Measurements from ENCODE around the gene PHTF1.
A peak's percentile ranks its signal among the peaks of the same experiment; 100 is the strongest.

The PHTF1 gene

GRCh38 chr1:113759333-113760101, at the start of gene PHTF1:
Gene PHTF1 (minus strand): TSS chr1:113759486. CDS start chr1:113758703, 783 bp downstream.
- peak; percentile 7 to 32 for DNase-seq (ENCODE audit: low read depth in 2 of 2, low spot score in 1 of 2)

GRCh38 chr1:113808450-113809195, 49.3 kb upstream of the PHTF1 start:
- DNase-seq (ENCODE audit: low read depth in 2 of 2, low spot score in 1 of 2): no peak

- no peak for DNase-seq (ENCODE audit: low read depth in 2 of 2, low spot score in 1 of 2)
These were observed 46.4 kb upstream of the PHTF1 start for GRCh38 chr1:113805639-113806038.

GRCh38 chr1:113805256-113805531, 45.9 kb upstream of the PHTF1 start:
- DNase-seq (ENCODE audit: low read depth in 2 of 2, low spot score in 1 of 2): no peak

GRCh38 chr1:113804421-113805255, 45.4 kb upstream of the PHTF1 start:
- DNase-seq (ENCODE audit: low read depth in 2 of 2, low spot score in 1 of 2): no peak

- no peak for DNase-seq (ENCODE audit: low read depth in 2 of 2, low spot score in 1 of 2)
These were observed 43.2 kb upstream of the PHTF1 start for GRCh38 chr1:113802367-113803007.

GRCh38 chr1:113800487-113800886, 41.2 kb upstream of the PHTF1 start:
- DNase-seq (ENCODE audit: low read depth in 2 of 2, low spot score in 1 of 2): no peak

- DNase-seq (ENCODE audit: low read depth in 2 of 2, low spot score in 1 of 2): no peak
These were observed 38.2 kb upstream of the PHTF1 start for GRCh38 chr1:113797472-113797871.

- no peak for DNase-seq (ENCODE audit: low read depth in 2 of 2, low spot score in 1 of 2)
These were observed 34.9 kb upstream of the PHTF1 start for GRCh38 chr1:113793878-113794834.

GRCh38 chr1:113792986-113793385, 33.7 kb upstream of the PHTF1 start:
- DNase-seq (ENCODE audit: low read depth in 2 of 2, low spot score in 1 of 2): no peak

GRCh38 chr1:113792471-113792870, 33.2 kb upstream of the PHTF1 start:
- no peak for DNase-seq (ENCODE audit: low read depth in 2 of 2, low spot score in 1 of 2)

- DNase-seq (ENCODE audit: low read depth in 2 of 2, low spot score in 1 of 2): no peak
These were observed 29.5 kb upstream of the PHTF1 start for GRCh38 chr1:113788802-113789201.

- DNase-seq (ENCODE audit: low read depth in 2 of 2, low spot score in 1 of 2): no peak
These were observed 28.4 kb upstream of the PHTF1 start for GRCh38 chr1:113787663-113788062.

- DNase-seq (ENCODE audit: low read depth in 2 of 2, low spot score in 1 of 2): no peak
These were observed 26.8 kb upstream of the PHTF1 start for GRCh38 chr1:113786069-113786468.

GRCh38 chr1:113784104-113784779, 25.0 kb upstream of the PHTF1 start:
- DNase-seq (ENCODE audit: low read depth in 2 of 2, low spot score in 1 of 2): no peak

- DNase-seq (ENCODE audit: low read depth in 2 of 2, low spot score in 1 of 2): no peak
These were observed 24.2 kb upstream of the PHTF1 start for GRCh38 chr1:113783254-113784103.

GRCh38 chr1:113782406-113782805, 23.1 kb upstream of the PHTF1 start:
- no peak for DNase-seq (ENCODE audit: low read depth in 2 of 2, low spot score in 1 of 2)

- no peak for DNase-seq (ENCODE audit: low read depth in 2 of 2, low spot score in 1 of 2)
These were observed 21.3 kb upstream of the PHTF1 start for GRCh38 chr1:113780374-113781146.

All from stimulated activated CD8-positive, alpha-beta memory T cell treated with anti-CD3 and anti-CD28 coated beads, Interleukin-4, amount 100 ng/mL, for 4 hours (primary cell).